HEK293 (cell line): ENCODE results near the gene EVC2.
"Not testable (repeated sequence)": the region's sequence is repeated elsewhere in the genome, so short reads cannot be mapped to it uniquely, and the experiment has no call there.

ENCODE experiments used
- CTCF ChIA-PET: fragments of 350-600 bp; formaldehyde crosslinking; extraction: SDS; loops from one replicate; lab custom pipeline; 2021; ENCODE audit warnings: antibody characterized with exemption; lab: Yijun Ruan, JAX
- POLR2A ChIA-PET: fragments of 300-600 bp; formaldehyde crosslinking; extraction: SDS; loops from one replicate; lab custom pipeline; 2020; ENCODE audit warnings: antibody characterized with exemption, inconsistent platforms; lab: Yijun Ruan, JAX
- H3K27ac ChIP-seq: fragments of 200-500 bp; sonication (Bioruptor generic); 2 replicates; pipeline ENCODE4 v1.5.1; 2014; ENCODE audit warnings: low read depth, low read length, control low read depth, inconsistent platforms; ENCODE audit errors: extremely low read depth
- H3K36me3 ChIP-seq, 2 experiments: fragments of 200-500 bp in 1 of 2; sonication (Bioruptor generic) in 1 of 2; 1 replicate in 1 of 2; 2 replicates in 1 of 2; pipeline ENCODE4 v1.5.1; 2014 to 2017; ENCODE audit warnings: inconsistent platforms in 2 of 2, low read length in 2 of 2; ENCODE audit not compliant: control insufficient read depth in 2 of 2, insufficient read depth in 1 of 2
- H3K4me1 ChIP-seq: fragments of 200-500 bp; sonication (Bioruptor generic); 2 replicates; pipeline ENCODE4 v1.5.1; 2014; ENCODE audit warnings: mild to moderate bottlenecking, low read length, inconsistent platforms; ENCODE audit not compliant: control insufficient read depth, insufficient read depth
- H3K4me3 ChIP-seq: 2 replicates; pipeline ENCODE4 v1.5.1; 2011; ENCODE audit warnings: low read depth, mild to moderate bottlenecking, control low read depth, low read length, moderate library complexity
- H3K9me3 ChIP-seq: fragments of 200-500 bp; sonication (Bioruptor generic); 2 replicates; pipeline ENCODE4 v1.5.1; 2014; ENCODE audit warnings: low read depth, low read length, inconsistent platforms; ENCODE audit not compliant: control insufficient read depth, insufficient read depth
- GLIS1 ChIP-seq: fragments of 450-650 bp; formaldehyde crosslinking; IDR thresholded peaks from 2 replicates; pipeline ENCODE4 v1.5.1; 2016; ENCODE audit warnings: missing biosample characterization, missing genetic modification characterization
- ZFP41 ChIP-seq: fragments of 450-650 bp; formaldehyde crosslinking; IDR thresholded peaks from 2 replicates; pipeline ENCODE4 v1.5.1; 2016; ENCODE audit warnings: missing biosample characterization, missing genetic modification characterization, borderline replicate concordance
- ZNF184 ChIP-seq: fragments of 450-650 bp; IDR thresholded peaks from 2 replicates; pipeline ENCODE4 v1.5.1; 2018; ENCODE audit warnings: missing biosample characterization, mild to moderate bottlenecking, missing genetic modification characterization
- ZNF239 ChIP-seq: fragments of 450-650 bp; formaldehyde crosslinking; IDR thresholded peaks from 2 replicates; pipeline ENCODE4 v1.5.1; 2016; ENCODE audit warnings: missing biosample characterization, missing genetic modification characterization
- ZNF404 ChIP-seq: fragments of 450-650 bp; formaldehyde crosslinking; IDR thresholded peaks from 2 replicates; pipeline ENCODE4 v1.5.1; 2017; ENCODE audit warnings: missing biosample characterization, missing genetic modification characterization
- ZNF549 ChIP-seq: fragments of 450-650 bp; IDR thresholded peaks from 2 replicates; pipeline ENCODE4 v1.5.1; 2018; ENCODE audit warnings: missing biosample characterization, missing genetic modification characterization, mild to moderate bottlenecking, inconsistent platforms, moderate library complexity
- ZNF626 ChIP-seq: fragments of 450-650 bp; sonication (Bioruptor Pico); formaldehyde crosslinking; IDR thresholded peaks from 2 replicates; pipeline ENCODE4 v1.5.1; 2018; ENCODE audit warnings: missing biosample characterization, missing genetic modification characterization, inconsistent platforms
- ZNF629 ChIP-seq: fragments of 450-650 bp; formaldehyde crosslinking; IDR thresholded peaks from 2 replicates; pipeline ENCODE4 v1.5.1; 2017; ENCODE audit warnings: missing biosample characterization, missing genetic modification characterization
- ZNF785 ChIP-seq: fragments of 450-650 bp; formaldehyde crosslinking; IDR thresholded peaks from 2 replicates; pipeline ENCODE4 v1.5.1; 2016; ENCODE audit warnings: missing biosample characterization, missing genetic modification characterization
- ZNF837 ChIP-seq: fragments of 450-650 bp; formaldehyde crosslinking; IDR thresholded peaks from 2 replicates; pipeline ENCODE4 v1.5.1; 2016; ENCODE audit warnings: missing biosample characterization, missing genetic modification characterization
- TF ChIP-seq, protein P1 (sequence below): fragments of 450-650 bp; formaldehyde crosslinking; IDR thresholded peaks from 2 replicates; pipeline ENCODE4 v1.5.1; 2016; ENCODE audit warnings: missing biosample characterization, missing genetic modification characterization
- TF ChIP-seq, protein P2 (sequence below): fragments of 450-650 bp; formaldehyde crosslinking; IDR thresholded peaks from 2 replicates; pipeline ENCODE4 v1.5.1; 2016; ENCODE audit warnings: missing biosample characterization, missing genetic modification characterization

The EVC2 gene

DNA sequence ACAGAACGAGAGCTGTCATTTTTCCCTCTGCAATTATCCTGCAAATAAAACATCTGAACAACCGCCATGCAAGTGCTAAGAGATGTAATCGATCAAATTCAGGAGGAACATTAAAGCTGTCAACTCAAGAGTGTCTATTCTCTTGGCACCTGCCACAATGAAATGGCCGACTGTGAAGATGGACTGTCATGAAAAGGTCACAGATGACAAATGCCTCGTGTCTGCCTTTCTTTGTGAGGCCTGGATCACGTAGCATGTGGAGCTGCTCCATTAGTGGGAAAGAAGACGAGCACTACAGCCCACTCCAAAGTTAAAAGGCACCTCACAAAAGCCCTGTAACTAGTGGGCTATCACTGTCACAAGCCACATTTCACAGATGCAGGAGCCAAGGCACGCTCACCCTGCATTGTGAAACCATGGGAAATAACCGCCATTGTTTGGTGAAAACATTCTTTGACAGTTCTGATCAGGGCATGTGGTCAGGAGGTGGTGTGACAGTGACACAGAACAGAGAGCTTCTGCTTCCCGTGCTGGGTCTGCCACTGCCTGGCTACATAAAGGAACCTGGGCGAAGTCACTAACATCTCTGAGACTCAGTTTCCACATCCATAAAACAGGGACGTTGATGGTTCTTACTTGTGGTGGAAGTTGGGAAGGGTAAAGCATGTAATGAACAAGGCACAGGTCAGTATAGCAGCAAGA lies 98.9 kb downstream of the EVC2 start:
- ChIA-PET POLR2A (no interaction called here), CTCF (no interaction called here)
- peaks cover 4% of the 10 kb centered on the region; the same call in 1 of the 2 replicates for H3K4me1 ChIP-seq
- H3K36me3 ChIP-seq, result no peaks in the 10 kb centered on the region
- no peak overlapping the region for H3K27ac ChIP-seq
- H3K9me3 ChIP-seq, result no peaks in the 10 kb centered on the region
- H3K4me3 ChIP-seq, result no peak overlapping the region
- no peak for TF ChIP-seq ZNF404 (tag by site-specific recombination)
- TF ChIP-seq ZNF629 (tag by site-specific recombination), result no peak
- no peak for TF ChIP-seq ZNF184 (tag by site-specific recombination)
- TF ChIP-seq ZNF785 (tag by site-specific recombination), result no peak
- TF ChIP-seq, all 188 proteins: peak for 0

DNA sequence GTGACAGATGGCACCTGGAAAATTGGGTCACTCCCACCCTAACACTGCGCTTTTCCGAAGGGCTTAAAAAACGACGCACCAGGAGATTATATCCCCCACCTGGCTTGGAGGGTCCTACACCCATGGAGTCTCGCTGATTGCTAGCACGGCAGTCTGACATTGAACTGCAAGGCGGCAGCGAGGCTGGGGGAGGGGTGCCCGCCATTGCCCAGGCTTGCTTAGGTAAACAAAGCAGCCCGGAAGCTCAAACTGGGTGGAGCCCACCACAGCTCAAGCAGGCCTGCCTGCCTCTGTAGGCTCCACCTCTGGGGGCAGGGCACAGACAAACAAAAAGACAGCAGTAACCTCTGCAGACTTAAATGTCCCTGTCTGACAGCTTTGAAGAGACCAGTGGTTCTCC lies 114.5 kb downstream of the EVC2 start:
- POLR2A ChIA-PET, H3K4me1 ChIP-seq, H3K9me3 ChIP-seq, H3K4me3 ChIP-seq, H3K36me3 ChIP-seq, H3K27ac ChIP-seq, CTCF ChIA-PET: not testable (repeated sequence)

DNA sequence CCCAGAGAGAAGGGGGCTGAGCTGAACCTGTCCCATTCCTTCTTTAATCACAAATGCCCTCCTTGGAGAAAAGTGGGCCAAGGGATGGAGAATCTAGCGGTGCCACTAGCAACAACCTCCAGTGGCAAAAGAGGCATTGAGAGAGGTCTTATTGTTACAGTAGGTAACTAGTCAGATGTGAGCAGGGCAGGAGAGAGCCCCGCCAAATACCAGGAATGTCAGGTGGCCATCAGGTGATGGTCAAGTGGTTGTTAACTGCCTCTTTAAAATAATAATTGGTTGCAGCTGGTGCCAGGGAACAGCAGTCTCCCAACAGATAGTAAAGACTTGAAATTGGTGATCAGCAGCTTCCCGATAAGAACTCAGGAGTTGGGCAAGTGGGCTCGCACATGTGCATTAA lies 116.1 kb downstream of the EVC2 start:
- POLR2A ChIA-PET, result no interaction called here
- H3K9me3 ChIP-seq, result no peaks in the 10 kb centered on the region
- no peak overlapping the region for H3K27ac ChIP-seq
- H3K4me1 ChIP-seq, result no peaks in the 10 kb centered on the region
- CTCF ChIA-PET, result no interaction called here
- no peak for TF ChIP-seq GLIS1 (tag by site-specific recombination)
- no peak for TF ChIP-seq ZNF837
- H3K4me3 ChIP-seq, result no peak overlapping the region
- no peaks in the 10 kb centered on the region for H3K36me3 ChIP-seq

DNA sequence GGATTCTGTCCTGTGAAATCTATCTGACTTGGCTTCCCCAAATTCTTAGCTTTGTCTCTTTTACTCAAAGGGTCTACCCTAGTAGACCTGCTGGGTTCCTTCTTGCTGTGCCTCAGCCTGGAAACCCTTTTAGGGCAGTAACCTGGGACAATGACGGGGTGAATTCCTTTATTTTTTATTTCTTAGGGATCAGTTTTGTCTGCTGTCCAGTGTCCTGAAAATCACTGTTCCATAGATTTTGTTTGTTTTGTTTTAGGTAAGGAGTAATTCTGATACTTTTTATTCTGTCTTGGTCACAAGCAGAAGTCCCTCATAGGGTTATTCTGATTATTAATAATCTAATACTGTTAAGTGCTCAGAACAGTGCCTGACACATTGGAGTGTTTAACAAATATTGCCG lies 118.9 kb downstream of the EVC2 start:
- CTCF ChIA-PET, result interaction anchor here (0.5 kb wide), 1 partner anchor 126 kb away, joined by 3 read pairs; no protein-coding TSS in a partner anchor
- TF ChIP-seq ZNF549 (tag by site-specific recombination), result no peak
- TF ChIP-seq, protein P1, sequence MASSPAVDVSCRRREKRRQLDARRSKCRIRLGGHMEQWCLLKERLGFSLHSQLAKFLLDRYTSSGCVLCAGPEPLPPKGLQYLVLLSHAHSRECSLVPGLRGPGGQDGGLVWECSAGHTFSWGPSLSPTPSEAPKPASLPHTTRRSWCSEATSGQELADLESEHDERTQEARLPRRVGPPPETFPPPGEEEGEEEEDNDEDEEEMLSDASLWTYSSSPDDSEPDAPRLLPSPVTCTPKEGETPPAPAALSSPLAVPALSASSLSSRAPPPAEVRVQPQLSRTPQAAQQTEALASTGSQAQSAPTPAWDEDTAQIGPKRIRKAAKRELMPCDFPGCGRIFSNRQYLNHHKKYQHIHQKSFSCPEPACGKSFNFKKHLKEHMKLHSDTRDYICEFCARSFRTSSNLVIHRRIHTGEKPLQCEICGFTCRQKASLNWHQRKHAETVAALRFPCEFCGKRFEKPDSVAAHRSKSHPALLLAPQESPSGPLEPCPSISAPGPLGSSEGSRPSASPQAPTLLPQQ, result no peak
- no peak for TF ChIP-seq ZNF626 (tag by site-specific recombination)
- TF ChIP-seq, protein P2, sequence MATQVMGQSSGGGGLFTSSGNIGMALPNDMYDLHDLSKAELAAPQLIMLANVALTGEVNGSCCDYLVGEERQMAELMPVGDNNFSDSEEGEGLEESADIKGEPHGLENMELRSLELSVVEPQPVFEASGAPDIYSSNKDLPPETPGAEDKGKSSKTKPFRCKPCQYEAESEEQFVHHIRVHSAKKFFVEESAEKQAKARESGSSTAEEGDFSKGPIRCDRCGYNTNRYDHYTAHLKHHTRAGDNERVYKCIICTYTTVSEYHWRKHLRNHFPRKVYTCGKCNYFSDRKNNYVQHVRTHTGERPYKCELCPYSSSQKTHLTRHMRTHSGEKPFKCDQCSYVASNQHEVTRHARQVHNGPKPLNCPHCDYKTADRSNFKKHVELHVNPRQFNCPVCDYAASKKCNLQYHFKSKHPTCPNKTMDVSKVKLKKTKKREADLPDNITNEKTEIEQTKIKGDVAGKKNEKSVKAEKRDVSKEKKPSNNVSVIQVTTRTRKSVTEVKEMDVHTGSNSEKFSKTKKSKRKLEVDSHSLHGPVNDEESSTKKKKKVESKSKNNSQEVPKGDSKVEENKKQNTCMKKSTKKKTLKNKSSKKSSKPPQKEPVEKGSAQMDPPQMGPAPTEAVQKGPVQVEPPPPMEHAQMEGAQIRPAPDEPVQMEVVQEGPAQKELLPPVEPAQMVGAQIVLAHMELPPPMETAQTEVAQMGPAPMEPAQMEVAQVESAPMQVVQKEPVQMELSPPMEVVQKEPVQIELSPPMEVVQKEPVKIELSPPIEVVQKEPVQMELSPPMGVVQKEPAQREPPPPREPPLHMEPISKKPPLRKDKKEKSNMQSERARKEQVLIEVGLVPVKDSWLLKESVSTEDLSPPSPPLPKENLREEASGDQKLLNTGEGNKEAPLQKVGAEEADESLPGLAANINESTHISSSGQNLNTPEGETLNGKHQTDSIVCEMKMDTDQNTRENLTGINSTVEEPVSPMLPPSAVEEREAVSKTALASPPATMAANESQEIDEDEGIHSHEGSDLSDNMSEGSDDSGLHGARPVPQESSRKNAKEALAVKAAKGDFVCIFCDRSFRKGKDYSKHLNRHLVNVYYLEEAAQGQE, result peak; percentile 32; the same call in 1 of the 2 replicates
- no peak for TF ChIP-seq ZFP41 (tag by site-specific recombination)
- TF ChIP-seq ZNF239 (tag by site-specific recombination), result no peak
- no peaks in the 10 kb centered on the region for H3K36me3 ChIP-seq
- H3K4me3 ChIP-seq, result no peak overlapping the region
- H3K9me3 ChIP-seq, result no peaks in the 10 kb centered on the region; the same call in 1 of the 2 replicates
- no peaks in the 10 kb centered on the region for H3K4me1 ChIP-seq
- H3K27ac ChIP-seq, result no peak overlapping the region
- POLR2A ChIA-PET, result no interaction called here
